ENCODE measurements around the gene RCAN3. TPM values are rescaled to one million over a fixed set of nuclear protein-coding genes. Genes with fewer than 3 reads are reported as not detected.

Gene RCAN3
- total and polyA plus RNA-seq, 2 of the 13 experiments (the other 11 are each of a cell fraction or from before 2014, with no cell fraction given): 12.2 to 13.3 TPM

DNA sequence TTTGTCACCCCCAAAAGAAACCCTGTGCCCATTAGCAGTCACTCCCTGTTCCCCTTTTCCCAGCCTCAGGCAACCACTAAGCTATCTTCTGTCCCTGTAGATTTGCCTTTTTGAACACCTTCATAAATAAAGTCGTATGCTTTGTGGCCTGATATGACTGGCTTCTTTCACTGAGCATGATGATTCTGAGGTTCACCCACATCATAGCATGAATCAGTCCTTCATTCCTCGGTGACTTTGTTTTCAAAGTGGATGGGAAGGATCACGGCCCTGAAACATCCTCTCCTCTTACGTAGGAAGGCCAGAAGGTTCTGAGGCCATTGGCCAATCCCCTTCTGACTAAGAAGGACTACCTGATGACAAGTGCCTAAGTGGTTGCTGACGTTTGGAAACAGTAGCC lies 48.0 kb upstream of the RCAN3 start:
- Histone ChIP-seq H3K4me2 (ENCODE audit: low read depth, low read length) (no peak overlapping the region), H4K20me1 (ENCODE audit: insufficient read depth, low read length) (no peaks in the 10 kb centered on the region), H3K9ac (ENCODE audit: insufficient read depth, low read depth, low read length) (no peak overlapping the region), H2AFZ (ENCODE audit: low read length) (no peak overlapping the region), H3K9me3 (ENCODE audit: low read length) (no peaks in the 10 kb centered on the region), H3K4me3 (replicated peaks in 1 of 3; ENCODE audit: insufficient read depth in 1 of 3, low read depth in 2 of 3, low read length in 3 of 3) (no peak overlapping the region), H3K27ac (ENCODE audit: extremely low read length, insufficient read depth, low read length) (no peak overlapping the region), H3K79me2 (ENCODE audit: insufficient read depth, low read length) (no peaks in the 10 kb centered on the region), H3K4me1 (ENCODE audit: insufficient read depth, low read length) (no peaks in the 10 kb centered on the region), H3K27me3 (ENCODE audit: control insufficient read depth in 1 of 2, insufficient read depth in 2 of 2, low read length in 2 of 2) (no peaks in the 10 kb centered on the region), H3K36me3 (replicated peaks in 1 of 2; ENCODE audit: control insufficient read depth in 1 of 2, insufficient read depth in 2 of 2, low read length in 2 of 2) (peaks cover 0 to 10% of the 10 kb centered on the region in 2 experiments; a peak in 2 of 5 replicates)
- WGBS (ENCODE audit: low lambda C conversion rate): 85% methylated on average over 5 of the region's 5 CpGs
- ChIA-PET POLR2A (no interaction called here), CTCF (ENCODE audit: low intra/inter-chr PET ratio, low total read pairs) (no interaction called here)
- ATAC-seq (no peak), FAIRE-seq (no peak), DNase-seq (ENCODE audit: low spot score) (no peak)
- no peak for TF ChIP-seq AGO2 (optimal IDR thresholded peaks at IDR 0.05; ENCODE audit: low read depth, low read length)
- no peak for TF ChIP-seq HOMEZ (CRISPR knock-in tag; IDR thresholded peaks at IDR 0.05; ENCODE audit: low read depth)
- no peak for TF ChIP-seq ZNF354B (CRISPR knock-in tag; IDR thresholded peaks at IDR 0.05)
- no peak for TF ChIP-seq ZNF510 (CRISPR knock-in tag; IDR thresholded peaks at IDR 0.05; ENCODE audit: low read depth)
- TF ChIP-seq NPAS2 (CRISPR knock-in tag; IDR thresholded peaks at IDR 0.05; ENCODE audit: borderline replicate concordance): no peak
- no peak for TF ChIP-seq GATAD1 (CRISPR knock-in tag; IDR thresholded peaks at IDR 0.05)
- intact Hi-C loops (cut with micrococcal nuclease; ENCODE audit: unreplicated experiment): no loop called here
- no TSS peak for BruUV-seq (replicated peaks)
- in situ Hi-C loops (cut with HindIII; ENCODE audit: extremely low pct_ligation_motif_present, low pct_unique_long_range_greater_than_20kb): no loop called here

- intact Hi-C loops (cut with micrococcal nuclease; ENCODE audit: unreplicated experiment): no loop called here
- 100% methylated on average over 5 of the region's 5 CpGs for WGBS (ENCODE audit: low lambda C conversion rate)
- ATAC-seq (no peak), FAIRE-seq (no peak), DNase-seq (ENCODE audit: low spot score) (no peak)
- peaks cover 0 to 9% of the 10 kb centered on the region in 2 experiments; a peak in 2 of 5 replicates for H3K36me3 ChIP-seq (replicated peaks in 1 of 2; ENCODE audit: control insufficient read depth in 1 of 2, insufficient read depth in 2 of 2, low read length in 2 of 2)
- CTCF ChIA-PET (ENCODE audit: low intra/inter-chr PET ratio, low total read pairs): no interaction called here
- H2AFZ ChIP-seq (ENCODE audit: low read length): no peak overlapping the region
- POLR2A ChIA-PET: no interaction called here
- H4K20me1 ChIP-seq (ENCODE audit: insufficient read depth, low read length): no peaks in the 10 kb centered on the region
- no peaks in the 10 kb centered on the region for H3K9me3 ChIP-seq (ENCODE audit: low read length)
- no peak overlapping the region for H3K9ac ChIP-seq (ENCODE audit: insufficient read depth, low read depth, low read length)
- H3K4me2 ChIP-seq (ENCODE audit: low read depth, low read length): no peak overlapping the region
- no peaks in the 10 kb centered on the region for H3K4me1 ChIP-seq (ENCODE audit: insufficient read depth, low read length)
- no peak overlapping the region for H3K4me3 ChIP-seq (replicated peaks in 1 of 3; ENCODE audit: insufficient read depth in 1 of 3, low read depth in 2 of 3, low read length in 3 of 3)
- no peak overlapping the region for H3K27ac ChIP-seq (ENCODE audit: extremely low read length, insufficient read depth, low read length)
- BruUV-seq (replicated peaks): no TSS peak
- H3K27me3 ChIP-seq (ENCODE audit: control insufficient read depth in 1 of 2, insufficient read depth in 2 of 2, low read length in 2 of 2): no peaks in the 10 kb centered on the region
- H3K79me2 ChIP-seq (ENCODE audit: insufficient read depth, low read length): no peaks in the 10 kb centered on the region
- in situ Hi-C loops (cut with HindIII; ENCODE audit: extremely low pct_ligation_motif_present, low pct_unique_long_range_greater_than_20kb): no loop called here
- no peak for TF ChIP-seq TFDP2 (CRISPR knock-in tag; IDR thresholded peaks at IDR 0.05)
- no peak for TF ChIP-seq CCAR2 (optimal IDR thresholded peaks at IDR 0.05; ENCODE audit: low read depth, low read length)
- TF ChIP-seq MYNN (CRISPR knock-in tag; IDR thresholded peaks at IDR 0.05; ENCODE audit: low read depth): no peak
- no peak for TF ChIP-seq NR2F6 (IDR thresholded peaks at IDR 0.05)
- TF ChIP-seq NR2F6 (CRISPR knock-in tag; IDR thresholded peaks at IDR 0.05): no peak
- TF ChIP-seq, protein P1, sequence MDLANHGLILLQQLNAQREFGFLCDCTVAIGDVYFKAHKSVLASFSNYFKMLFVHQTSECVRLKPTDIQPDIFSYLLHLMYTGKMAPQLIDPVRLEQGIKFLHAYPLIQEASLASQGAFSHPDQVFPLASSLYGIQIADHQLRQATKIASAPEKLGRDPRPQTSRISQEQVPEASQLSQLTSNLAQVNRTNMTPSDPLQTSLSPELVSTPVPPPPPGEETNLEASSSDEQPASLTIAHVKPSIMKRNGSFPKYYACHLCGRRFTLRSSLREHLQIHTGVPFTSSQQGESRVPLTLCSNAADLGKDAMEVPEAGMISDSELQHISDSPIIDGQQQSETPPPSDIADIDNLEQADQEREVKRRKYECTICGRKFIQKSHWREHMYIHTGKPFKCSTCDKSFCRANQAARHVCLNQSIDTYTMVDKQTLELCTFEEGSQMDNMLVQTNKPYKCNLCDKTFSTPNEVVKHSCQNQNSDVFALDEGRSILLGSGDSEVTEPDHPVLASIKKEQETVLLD (CRISPR knock-in tag; IDR thresholded peaks at IDR 0.05; ENCODE audit: low read depth): no peak
- TF ChIP-seq MYC (CRISPR knock-in tag; IDR thresholded peaks at IDR 0.05; ENCODE audit: borderline replicate concordance): no peak
- TF ChIP-seq DPF2 (CRISPR knock-in tag; IDR thresholded peaks at IDR 0.05; ENCODE audit: borderline replicate concordance, low read depth): no peak
- no peak for TF ChIP-seq CERS6 (CRISPR knock-in tag; IDR thresholded peaks at IDR 0.05)
- no peak for TF ChIP-seq RELA (CRISPR knock-in tag; IDR thresholded peaks at IDR 0.05)
Measured at GRCh38 chr1:24455272-24455671, 47.4 kb upstream of the RCAN3 start.

Measured in HepG2 (cell line).